Lower leg skin (tissue), 3 donors: Measurements from ENCODE around the gene KCNMA1.

Experiments
- POLR2A ChIP-seq, 2 donors: fragments of 450-650 bp; IDR thresholded peaks; one replicate each; pipeline ENCODE4 v1.6.1; 2016 to 2017; ENCODE audit warnings: antibody characterized with exemption in 2 of 2, mild to moderate bottlenecking in 1 of 2, moderate library complexity in 1 of 2
- TF ChIP-seq, protein P1 (sequence below), 3 donors: fragments of 450-650 bp; IDR thresholded peaks; one replicate each; pipeline ENCODE4 v1.5.1; 2016; ENCODE audit warnings: antibody characterized with exemption in 3 of 3, mild to moderate bottlenecking in 3 of 3, moderate library complexity in 2 of 3

DNA sequence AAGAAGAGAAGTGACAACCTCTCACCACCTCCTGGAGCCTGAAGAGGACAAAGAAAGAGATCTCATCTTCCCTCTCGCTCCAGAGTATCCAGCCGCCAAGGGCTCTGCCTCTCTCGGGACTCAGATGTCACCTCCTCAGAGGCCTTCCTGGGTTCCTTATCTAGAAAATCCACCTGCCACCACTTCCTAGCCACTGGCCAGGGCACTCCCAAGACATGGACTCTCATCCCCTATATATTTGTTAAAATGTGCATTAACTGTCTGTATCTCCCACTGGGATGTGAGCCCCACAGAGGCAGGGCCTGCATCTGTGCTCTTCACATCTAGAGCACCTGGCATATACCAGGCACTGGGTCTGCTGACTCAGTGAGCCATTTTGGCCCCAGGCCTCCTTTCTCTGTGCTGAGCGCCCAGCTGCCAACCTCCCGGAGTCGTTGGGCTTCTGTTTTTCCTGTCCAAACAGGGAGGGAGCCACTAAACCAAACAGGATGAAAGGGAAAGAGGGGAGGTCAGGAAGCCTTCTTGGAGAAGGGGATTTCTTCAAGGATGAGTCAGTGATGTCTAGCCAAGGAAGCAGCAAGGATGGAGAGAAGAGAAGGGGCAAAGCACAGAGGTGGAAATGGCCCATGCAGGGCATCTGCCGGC, 58.9 kb downstream of the KCNMA1 start:
- TF ChIP-seq, protein P1, sequence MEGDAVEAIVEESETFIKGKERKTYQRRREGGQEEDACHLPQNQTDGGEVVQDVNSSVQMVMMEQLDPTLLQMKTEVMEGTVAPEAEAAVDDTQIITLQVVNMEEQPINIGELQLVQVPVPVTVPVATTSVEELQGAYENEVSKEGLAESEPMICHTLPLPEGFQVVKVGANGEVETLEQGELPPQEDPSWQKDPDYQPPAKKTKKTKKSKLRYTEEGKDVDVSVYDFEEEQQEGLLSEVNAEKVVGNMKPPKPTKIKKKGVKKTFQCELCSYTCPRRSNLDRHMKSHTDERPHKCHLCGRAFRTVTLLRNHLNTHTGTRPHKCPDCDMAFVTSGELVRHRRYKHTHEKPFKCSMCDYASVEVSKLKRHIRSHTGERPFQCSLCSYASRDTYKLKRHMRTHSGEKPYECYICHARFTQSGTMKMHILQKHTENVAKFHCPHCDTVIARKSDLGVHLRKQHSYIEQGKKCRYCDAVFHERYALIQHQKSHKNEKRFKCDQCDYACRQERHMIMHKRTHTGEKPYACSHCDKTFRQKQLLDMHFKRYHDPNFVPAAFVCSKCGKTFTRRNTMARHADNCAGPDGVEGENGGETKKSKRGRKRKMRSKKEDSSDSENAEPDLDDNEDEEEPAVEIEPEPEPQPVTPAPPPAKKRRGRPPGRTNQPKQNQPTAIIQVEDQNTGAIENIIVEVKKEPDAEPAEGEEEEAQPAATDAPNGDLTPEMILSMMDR (IDR thresholded peaks at IDR 0.05) = no peak
- no peak for TF ChIP-seq POLR2A (IDR thresholded peaks at IDR 0.05)
